Progenitor cell of endocrine pancreas (in vitro differentiated cells): ENCODE measurements around the gene GRIK3. TPM values are rescaled to one million over a fixed set of nuclear protein-coding genes. Genes with fewer than 3 reads are reported as not detected.

ENCODE experiments used
- DNase-seq: peaks from one replicate; pipeline ENCODE4 v3.0.0; 2021; ENCODE audit warnings: low spot score; ENCODE audit not compliant: unreplicated experiment
- H3K27ac Mint-ChIP-seq: 2 replicates; pipeline ENCODE4 v1.8.0; 2021; ENCODE audit warnings: mild to moderate bottlenecking, moderate library complexity, mixed read lengths
- H3K27me3 Mint-ChIP-seq: 2 replicates; pipeline ENCODE4 v1.8.0; 2021; ENCODE audit warnings: mixed read lengths
- H3K36me3 Mint-ChIP-seq: 2 replicates; pipeline ENCODE4 v1.8.0; 2022; ENCODE audit warnings: mixed read lengths; ENCODE audit not compliant: insufficient read depth
- H3K4me1 Mint-ChIP-seq: 2 replicates; pipeline ENCODE4 v1.8.0; 2021; ENCODE audit warnings: low read depth, mixed read lengths
- H3K4me3 Mint-ChIP-seq: 2 replicates; pipeline ENCODE4 v1.8.0; 2021; ENCODE audit warnings: low read depth, mild to moderate bottlenecking, moderate library complexity, mixed read lengths
- H3K9me3 Mint-ChIP-seq: 2 replicates; pipeline ENCODE4 v1.8.0; 2021; ENCODE audit warnings: low read depth, mixed read lengths
- CTCF ChIP-seq: fragments of 200-600 bp; sonication (generic); IDR thresholded peaks from one replicate; pipeline ENCODE4 v1.5.0; 2021; ENCODE audit warnings: antibody characterized with exemption, mild to moderate bottlenecking; ENCODE audit not compliant: unreplicated experiment
- total RNA-seq: library from RNA; stranded (reverse); gene quantifications from 2 replicates; pipeline ENCODE4 v1.2.1, GENCODE V29; 2021

Gene GRIK3
- total RNA-seq, 1 donor from 2014 or later: 0.41 TPM

GRCh38 chr1:36942148-36942547 lies 92.2 kb downstream of the GRIK3 start:
- Mint-ChIP-seq H3K27me3 (peaks cover 45% of the 10 kb centered on the region), H3K4me1 (no peaks in the 10 kb centered on the region), H3K4me3 (no peak overlapping the region), H3K27ac (no peak overlapping the region), H3K36me3 (no peaks in the 10 kb centered on the region), H3K9me3 (no peaks in the 10 kb centered on the region)
- DNase-seq: no peak
- TF ChIP-seq CTCF: no peak

GRCh38 chr1:36941316-36941978 lies 92.9 kb downstream of the GRIK3 start:
- no peak for DNase-seq
- no peaks in the 10 kb centered on the region for H3K36me3 Mint-ChIP-seq
- no peak for TF ChIP-seq CTCF
- no peak overlapping the region for H3K4me3 Mint-ChIP-seq
- no peak overlapping the region for H3K27ac Mint-ChIP-seq
- peaks cover 44% of the 10 kb centered on the region for H3K27me3 Mint-ChIP-seq
- no peaks in the 10 kb centered on the region for H3K4me1 Mint-ChIP-seq
- H3K9me3 Mint-ChIP-seq: no peaks in the 10 kb centered on the region

- Mint-ChIP-seq H3K36me3 (no peaks in the 10 kb centered on the region), H3K4me1 (no peaks in the 10 kb centered on the region), H3K27me3 (peaks cover 35% of the 10 kb centered on the region), H3K27ac (no peak overlapping the region), H3K9me3 (no peaks in the 10 kb centered on the region), H3K4me3 (no peak overlapping the region)
- no peak for TF ChIP-seq CTCF
- DNase-seq: no peak
Observed at GRCh38 chr1:36938819-36939218, 95.5 kb downstream of the GRIK3 start.

GRCh38 chr1:36937371-36937770 lies 96.9 kb downstream of the GRIK3 start:
- TF ChIP-seq CTCF: no peak
- no peak for DNase-seq
- no peak overlapping the region for H3K4me3 Mint-ChIP-seq
- H3K27me3 Mint-ChIP-seq: peaks cover 35% of the 10 kb centered on the region
- H3K9me3 Mint-ChIP-seq: no peaks in the 10 kb centered on the region
- H3K27ac Mint-ChIP-seq: no peak overlapping the region
- no peaks in the 10 kb centered on the region for H3K36me3 Mint-ChIP-seq
- no peaks in the 10 kb centered on the region for H3K4me1 Mint-ChIP-seq

- Mint-ChIP-seq H3K4me1 (no peaks in the 10 kb centered on the region), H3K27ac (no peak overlapping the region), H3K27me3 (peaks cover 23% of the 10 kb centered on the region), H3K9me3 (no peaks in the 10 kb centered on the region), H3K4me3 (no peak overlapping the region), H3K36me3 (no peaks in the 10 kb centered on the region)
- DNase-seq: no peak
- no peak for TF ChIP-seq CTCF
Observed at GRCh38 chr1:36934061-36934460, 100.3 kb downstream of the GRIK3 start.
